ENCODE data around the gene P4HA2. TPM values are rescaled to one million over a fixed set of nuclear protein-coding genes. Genes with fewer than 3 reads are reported as not detected.
A peak's percentile ranks its signal among the peaks of the same experiment; 100 is the strongest.

The P4HA2 gene
- total RNA-seq (2014; rRNA removed; shearing (Covaris generic)) (8.0 and 10.3 TPM in 2 replicates), polyA plus RNA-seq (2016; fragmentation: Nextera tagmentation; extraction: Ambion mirVana) (5.9 and 8.1 TPM in 2 replicates)
- long read RNA-seq, partial matches to known transcripts: 1 of 7 reads
- long read RNA-seq, other reads (novel, unspliced or antisense): 2 of 7 reads

DNA sequence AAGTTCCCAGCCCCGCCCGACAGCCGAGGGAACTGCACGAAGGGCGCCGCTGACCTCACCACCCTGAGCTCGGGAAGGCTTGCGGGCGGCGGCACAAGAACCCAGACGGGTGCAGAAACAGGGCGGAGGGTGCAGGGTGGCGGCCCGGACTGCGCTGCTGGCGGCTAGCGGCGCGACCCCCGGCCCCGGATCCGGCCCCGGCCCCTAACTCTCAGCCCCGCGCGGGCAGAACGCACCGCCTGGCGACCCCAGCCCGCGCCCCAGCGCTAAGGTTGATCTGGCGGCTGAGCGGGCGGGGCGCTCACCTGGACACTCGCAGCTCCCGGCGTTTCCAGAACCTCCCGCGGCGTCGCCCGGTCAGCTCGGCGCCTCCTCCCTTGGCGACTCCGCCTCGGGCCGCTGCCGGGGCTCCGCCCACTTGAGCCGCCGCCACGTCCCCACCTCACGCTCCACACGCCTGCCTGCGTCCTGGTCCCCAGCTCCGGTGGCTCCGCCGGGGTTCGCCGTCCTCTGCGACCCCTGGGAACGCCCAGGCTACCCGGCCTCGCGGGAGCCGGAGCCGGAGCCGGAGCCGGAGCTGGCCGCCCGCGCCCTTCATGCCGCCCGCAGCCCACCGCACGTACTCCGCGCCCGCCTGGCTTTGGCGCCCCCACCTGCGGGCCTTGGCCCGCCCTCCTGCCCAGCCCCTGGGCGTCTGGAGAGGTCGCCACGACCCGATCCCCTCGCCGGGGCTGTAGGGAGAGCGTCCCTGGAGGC is at the start of gene P4HA2:
Gene P4HA2, minus strand, starts transcription at position 369 of the 756 bp plus-strand sequence. CDS start 9,227 bp downstream, outside the sequence.
- TF ChIP-seq, protein P1, sequence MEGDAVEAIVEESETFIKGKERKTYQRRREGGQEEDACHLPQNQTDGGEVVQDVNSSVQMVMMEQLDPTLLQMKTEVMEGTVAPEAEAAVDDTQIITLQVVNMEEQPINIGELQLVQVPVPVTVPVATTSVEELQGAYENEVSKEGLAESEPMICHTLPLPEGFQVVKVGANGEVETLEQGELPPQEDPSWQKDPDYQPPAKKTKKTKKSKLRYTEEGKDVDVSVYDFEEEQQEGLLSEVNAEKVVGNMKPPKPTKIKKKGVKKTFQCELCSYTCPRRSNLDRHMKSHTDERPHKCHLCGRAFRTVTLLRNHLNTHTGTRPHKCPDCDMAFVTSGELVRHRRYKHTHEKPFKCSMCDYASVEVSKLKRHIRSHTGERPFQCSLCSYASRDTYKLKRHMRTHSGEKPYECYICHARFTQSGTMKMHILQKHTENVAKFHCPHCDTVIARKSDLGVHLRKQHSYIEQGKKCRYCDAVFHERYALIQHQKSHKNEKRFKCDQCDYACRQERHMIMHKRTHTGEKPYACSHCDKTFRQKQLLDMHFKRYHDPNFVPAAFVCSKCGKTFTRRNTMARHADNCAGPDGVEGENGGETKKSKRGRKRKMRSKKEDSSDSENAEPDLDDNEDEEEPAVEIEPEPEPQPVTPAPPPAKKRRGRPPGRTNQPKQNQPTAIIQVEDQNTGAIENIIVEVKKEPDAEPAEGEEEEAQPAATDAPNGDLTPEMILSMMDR (conservative IDR thresholded peaks at IDR 0.05; ENCODE audit: low read depth in 2 of 2): peak; percentile 4 to 7; a peak in 1 of 4 replicates
- TF ChIP-seq REST (IDR thresholded peaks at IDR 0.05; ENCODE audit: unreplicated experiment): no peak
- peak; percentile 64 for TF ChIP-seq POLR2AphosphoS5 (IDR thresholded peaks at IDR 0.05; ENCODE audit: low read depth)
- TF ChIP-seq, protein P2, sequence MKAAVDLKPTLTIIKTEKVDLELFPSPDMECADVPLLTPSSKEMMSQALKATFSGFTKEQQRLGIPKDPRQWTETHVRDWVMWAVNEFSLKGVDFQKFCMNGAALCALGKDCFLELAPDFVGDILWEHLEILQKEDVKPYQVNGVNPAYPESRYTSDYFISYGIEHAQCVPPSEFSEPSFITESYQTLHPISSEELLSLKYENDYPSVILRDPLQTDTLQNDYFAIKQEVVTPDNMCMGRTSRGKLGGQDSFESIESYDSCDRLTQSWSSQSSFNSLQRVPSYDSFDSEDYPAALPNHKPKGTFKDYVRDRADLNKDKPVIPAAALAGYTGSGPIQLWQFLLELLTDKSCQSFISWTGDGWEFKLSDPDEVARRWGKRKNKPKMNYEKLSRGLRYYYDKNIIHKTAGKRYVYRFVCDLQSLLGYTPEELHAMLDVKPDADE (IDR thresholded peaks at IDR 0.05): no peak
- TF ChIP-seq NANOG (IDR thresholded peaks at IDR 0.05; ENCODE audit: borderline replicate concordance): no peak
- DNase-seq (ENCODE audit: low spot score): peak; percentile 87
- Histone ChIP-seq H3K4me3 (peak within 1 kb of the TSS; percentile 80), H3K36me3 (ENCODE audit: insufficient read depth) (no peaks in the 10 kb centered on the region), H4K20me1 (replicated peaks; ENCODE audit: insufficient read depth) (no peaks in the 10 kb centered on the region), H3K9me2 (ENCODE audit: insufficient read depth) (no peaks in the 10 kb centered on the region), H3K4me2 (peak within 1 kb of the TSS; percentile 93), H3K4me1 (ENCODE audit: insufficient read depth) (no peaks in the 10 kb centered on the region), H2AFZ (peak within 1 kb of the TSS; percentile 100), H3F3A (replicated peaks; ENCODE audit: low read depth) (0 out of 2 replicates have a peak, but pooled peaks cover 3% of the 10 kb centered on the region), H3K27ac (ENCODE audit: low read depth) (no peak within 1 kb of the TSS), H3K79me2 (replicated peaks; ENCODE audit: insufficient read depth) (no peaks in the 10 kb centered on the region), H3K27me3 (ENCODE audit: insufficient read depth) (peaks cover 25% of the 10 kb centered on the region)
- H3K27me3 Mint-ChIP-seq (ENCODE audit: insufficient read depth, low read depth, poor library complexity): peaks cover 32% of the 10 kb centered on the region
- H3K27ac Mint-ChIP-seq: no peak within 1 kb of the TSS
- peak within 1 kb of the TSS; percentile 68 for H3K4me3 Mint-ChIP-seq
- ATAC-seq: peak; percentile 80
- no peaks in the 10 kb centered on the region for H3K36me3 Mint-ChIP-seq (ENCODE audit: low read depth)
- peaks cover 12% of the 10 kb centered on the region; the same call in 2 of the 3 replicates for H3K4me1 Mint-ChIP-seq
- H3K9me3 Mint-ChIP-seq: no peaks in the 10 kb centered on the region

DNA sequence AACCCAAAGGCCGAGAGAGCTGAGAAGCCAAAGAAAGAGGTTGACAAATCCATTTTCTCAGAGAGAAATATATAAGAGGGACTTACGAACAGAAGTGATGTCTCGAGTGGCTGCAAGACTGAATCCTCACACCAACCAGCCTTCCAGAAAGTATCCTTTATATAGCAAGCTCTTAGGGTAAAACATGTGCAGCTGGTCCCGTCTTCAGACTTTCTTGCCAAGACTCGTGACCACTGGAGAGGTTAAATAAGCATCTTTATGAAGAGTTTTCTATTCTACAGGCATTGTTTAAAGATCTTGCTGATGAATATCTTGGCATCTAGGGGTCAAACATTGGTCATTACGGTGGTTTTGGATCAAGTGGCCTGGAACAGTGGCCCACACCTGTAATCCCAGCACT is 49.6 kb upstream of the P4HA2 start:
- H3K27me3 ChIP-seq (ENCODE audit: insufficient read depth): no peaks in the 10 kb centered on the region
- no peaks in the 10 kb centered on the region for H3K36me3 ChIP-seq (ENCODE audit: insufficient read depth)
- no peaks in the 10 kb centered on the region for H4K20me1 ChIP-seq (replicated peaks; ENCODE audit: insufficient read depth)
- no peak overlapping the region for H3K27ac ChIP-seq (ENCODE audit: low read depth)
- 0 out of 2 replicates have a peak, but pooled peaks cover 6% of the 10 kb centered on the region for H3K4me1 ChIP-seq (ENCODE audit: insufficient read depth)
- Mint-ChIP-seq H3K4me1 (peaks cover 28% of the 10 kb centered on the region), H3K27ac (no peak overlapping the region), H3K9me3 (no peaks in the 10 kb centered on the region), H3K36me3 (ENCODE audit: low read depth) (no peaks in the 10 kb centered on the region; the same call in 2 of the 3 replicates), H3K4me3 (no peak overlapping the region), H3K27me3 (ENCODE audit: insufficient read depth, low read depth, poor library complexity) (peaks cover 6% of the 10 kb centered on the region)
- DNase-seq (ENCODE audit: low spot score) (no peak), ATAC-seq (no peak)
- H3F3A ChIP-seq (replicated peaks; ENCODE audit: low read depth): peaks cover 2% of the 10 kb centered on the region; the same call in 1 of the 2 replicates
- H2AFZ ChIP-seq: no peak overlapping the region
- H3K4me2 ChIP-seq: no peak overlapping the region
- H3K4me3 ChIP-seq: no peak overlapping the region
- no peaks in the 10 kb centered on the region for H3K79me2 ChIP-seq (replicated peaks; ENCODE audit: insufficient read depth)
- H3K9me2 ChIP-seq (ENCODE audit: insufficient read depth): 0 out of 2 replicates have a peak, but pooled peaks cover 4% of the 10 kb centered on the region
- TF ChIP-seq CREB1 (CRISPR knock-in tag; IDR thresholded peaks at IDR 0.05; ENCODE audit: low read depth): no peak
- no peak for TF ChIP-seq STAT1 (IDR thresholded peaks at IDR 0.05; ENCODE audit: unreplicated experiment)
- TF ChIP-seq REST (IDR thresholded peaks at IDR 0.05; ENCODE audit: unreplicated experiment): no peak
- no peak for TF ChIP-seq POLR2AphosphoS5 (IDR thresholded peaks at IDR 0.05; ENCODE audit: low read depth)
- no peak for TF ChIP-seq EZH2phosphoT487 (IDR thresholded peaks at IDR 0.05; ENCODE audit: unreplicated experiment)
- no peak for TF ChIP-seq NANOG (IDR thresholded peaks at IDR 0.05; ENCODE audit: borderline replicate concordance)
- TF ChIP-seq, protein P2 (IDR thresholded peaks at IDR 0.05): no peak
- no peak for TF ChIP-seq ZNF114 (CRISPR knock-in tag; IDR thresholded peaks at IDR 0.05)
- TF ChIP-seq JUNB (IDR thresholded peaks at IDR 0.05; ENCODE audit: unreplicated experiment): no peak

All from GM23338 (cell line).